GM04503 (cell line): ENCODE results near the gene FZD4.
"Not testable (repeated sequence)": the region's sequence is repeated elsewhere in the genome, so short reads cannot be mapped to it uniquely, and the experiment has no call there.

Experiments
- DNase-seq: peaks from one replicate; pipeline ENCODE4 v3.0.0-alpha.2; 2012; ENCODE audit warnings: low read depth

Gene FZD4

DNA sequence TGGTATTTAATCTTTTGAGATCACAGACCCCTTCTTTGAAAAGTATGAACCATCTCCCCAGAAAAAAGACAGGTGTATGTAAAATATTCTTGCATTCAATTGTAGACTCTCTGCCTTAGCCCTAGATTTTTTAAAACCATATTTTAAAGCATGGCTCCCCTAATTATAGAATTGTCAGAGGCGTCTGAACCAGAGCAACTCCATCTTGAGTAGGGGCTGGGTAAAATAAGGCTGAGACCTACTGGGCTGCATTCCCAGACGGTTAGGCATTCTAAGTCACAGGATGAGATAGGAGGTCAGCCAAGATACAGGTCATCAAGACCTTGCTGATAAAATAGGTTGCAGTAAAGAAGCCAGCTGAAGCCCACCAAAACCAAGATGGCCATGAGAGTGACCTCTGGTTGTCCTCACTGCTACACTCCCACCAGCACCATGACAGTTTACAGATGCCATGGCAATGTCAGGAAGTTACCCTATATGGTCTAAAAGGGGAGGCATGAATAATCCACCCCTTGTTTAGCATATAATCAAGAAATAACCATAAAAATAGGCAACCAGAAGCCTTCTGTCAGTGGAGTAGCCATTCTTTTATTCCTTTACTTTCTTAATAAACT is 17.9 kb downstream of the FZD4 start:
- DNase-seq = not testable (repeated sequence)

DNA sequence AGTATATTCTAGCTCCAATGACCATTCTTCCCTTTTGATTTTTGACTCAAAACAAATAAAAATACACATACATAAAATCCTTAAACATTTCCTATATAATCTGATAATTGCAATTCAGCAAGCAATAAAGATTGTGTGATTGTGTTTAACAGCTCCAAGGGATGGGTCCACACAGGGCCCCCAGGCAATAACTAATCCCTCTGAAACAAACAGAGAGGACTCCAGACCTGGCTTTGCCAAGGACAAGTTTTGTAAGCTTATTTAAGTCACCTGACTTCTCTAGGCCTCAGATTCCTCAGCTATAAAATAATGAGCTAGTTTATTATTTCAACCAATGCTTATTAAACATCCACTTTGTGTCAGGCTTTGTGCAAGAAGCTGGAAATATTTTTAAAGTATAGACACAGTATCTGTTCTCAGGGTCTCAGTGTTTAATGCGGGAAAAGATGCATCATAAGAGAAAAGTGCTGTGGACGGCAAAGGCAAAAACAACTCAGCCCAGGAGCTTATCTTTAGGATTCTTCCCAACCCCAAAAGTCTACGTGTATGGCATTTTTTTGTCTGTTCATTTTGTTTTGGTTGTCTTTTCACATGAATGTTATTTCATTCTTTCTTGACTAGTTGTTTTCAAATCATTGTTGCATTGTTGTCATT is 20.1 kb downstream of the FZD4 start:
- DNase-seq = no peak

DNA sequence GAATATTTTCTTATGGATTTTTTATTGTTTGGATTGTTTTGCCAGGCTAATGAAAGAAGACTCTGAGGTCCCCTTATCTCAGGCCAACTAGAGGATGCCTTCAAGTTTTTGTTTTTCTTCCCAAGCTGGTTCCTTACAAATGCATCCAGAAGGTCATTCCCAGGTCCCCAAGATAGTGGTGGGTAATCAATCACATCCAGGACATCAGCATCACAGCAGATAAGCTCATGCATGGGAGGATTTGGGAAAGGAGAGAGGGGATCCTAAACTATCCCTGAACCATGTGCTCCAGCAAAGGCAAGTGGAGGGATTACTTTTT is 20.7 kb downstream of the FZD4 start:
- no peak for DNase-seq

DNA sequence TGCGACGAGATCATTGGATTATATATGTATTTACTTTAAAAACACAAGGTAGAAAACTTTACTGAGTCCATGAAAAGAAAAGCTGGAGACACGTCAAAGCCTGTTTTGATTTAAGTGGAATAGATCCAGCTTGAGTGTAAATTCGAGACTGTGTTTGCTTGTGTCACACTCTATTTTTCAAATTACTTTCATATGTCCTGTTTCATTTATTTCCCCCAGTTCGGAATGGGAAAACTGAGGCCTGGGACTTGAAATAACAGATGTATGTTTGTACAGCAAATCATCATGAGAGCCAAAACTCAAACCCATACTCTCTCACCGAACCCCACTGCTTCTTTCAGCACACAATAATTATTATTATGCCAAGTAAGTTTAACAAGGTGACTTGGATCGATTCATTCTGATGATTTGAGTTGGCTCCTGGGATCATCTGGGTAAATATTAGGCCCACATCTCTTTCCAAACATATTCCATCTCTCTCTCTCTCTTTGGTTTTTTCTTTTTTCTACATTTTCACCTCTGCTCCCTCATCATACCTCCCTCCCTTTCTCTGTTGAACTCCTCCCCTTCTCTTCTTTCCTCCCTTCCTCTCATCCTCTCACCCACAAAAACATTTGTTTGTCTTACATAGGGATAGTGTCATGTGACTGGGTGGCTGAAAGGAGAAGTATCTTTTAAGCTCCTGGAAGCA is 21.2 kb downstream of the FZD4 start:
- no peak for DNase-seq

DNA sequence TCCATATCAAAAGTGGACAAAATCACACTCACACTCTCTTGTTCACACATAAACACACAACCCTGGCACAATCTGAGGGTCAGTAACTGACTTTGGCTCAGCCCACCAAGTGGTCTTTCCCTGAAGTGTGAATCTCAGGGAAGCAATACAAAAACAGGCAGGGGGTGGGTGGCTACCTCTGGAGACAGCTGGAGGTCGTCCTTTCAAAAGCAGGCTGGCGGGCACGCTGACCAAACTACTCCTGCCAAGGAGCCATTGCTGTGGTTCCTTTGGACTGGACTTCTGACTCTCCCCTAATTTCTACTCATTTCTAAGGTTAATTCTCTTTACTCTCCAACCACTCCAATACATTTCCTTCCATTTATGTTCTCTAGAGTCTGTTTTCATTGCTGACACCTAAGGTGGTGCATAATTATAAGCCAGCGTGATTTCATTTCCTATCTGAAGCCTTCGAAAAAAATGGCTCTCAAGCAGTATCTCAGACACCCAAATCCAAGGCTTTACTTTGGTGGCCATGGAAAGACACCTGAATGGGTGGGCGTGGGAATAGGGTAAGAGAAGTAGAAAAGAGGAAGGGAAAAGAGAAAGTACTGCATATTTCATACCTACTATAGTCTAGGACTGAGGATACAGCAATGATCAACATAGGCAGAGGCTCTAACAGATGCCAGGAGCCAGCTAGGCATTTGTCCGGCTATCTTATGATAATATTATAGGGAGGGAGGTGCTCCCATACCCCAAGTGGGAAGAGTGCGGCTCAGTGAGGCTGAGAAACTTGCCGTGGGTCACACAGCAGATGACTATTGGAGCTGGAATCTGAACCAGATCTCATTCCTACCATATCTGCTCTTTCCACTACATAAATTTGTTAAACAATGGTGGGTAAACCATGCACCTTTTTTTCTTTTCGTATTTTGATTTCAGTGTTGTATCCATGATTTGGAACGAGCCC is 22.0 kb downstream of the FZD4 start:
- no peak for DNase-seq

DNA sequence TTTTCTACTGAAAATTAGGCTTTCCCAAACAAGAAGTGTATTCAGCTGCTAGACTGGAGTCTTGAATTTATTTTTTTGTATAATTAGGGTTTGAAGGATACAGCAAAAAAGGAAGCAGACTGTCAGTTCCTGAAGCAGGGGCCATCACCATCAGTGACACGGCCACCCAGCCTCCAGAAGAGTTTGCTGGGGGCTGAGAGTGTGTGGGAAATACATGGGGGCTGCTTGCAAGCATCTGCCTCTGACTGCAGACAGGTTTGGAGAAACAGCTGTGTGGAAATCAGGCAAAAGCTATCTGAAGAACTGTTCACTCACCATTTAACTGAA is 23.0 kb downstream of the FZD4 start:
- no peak for DNase-seq

DNA sequence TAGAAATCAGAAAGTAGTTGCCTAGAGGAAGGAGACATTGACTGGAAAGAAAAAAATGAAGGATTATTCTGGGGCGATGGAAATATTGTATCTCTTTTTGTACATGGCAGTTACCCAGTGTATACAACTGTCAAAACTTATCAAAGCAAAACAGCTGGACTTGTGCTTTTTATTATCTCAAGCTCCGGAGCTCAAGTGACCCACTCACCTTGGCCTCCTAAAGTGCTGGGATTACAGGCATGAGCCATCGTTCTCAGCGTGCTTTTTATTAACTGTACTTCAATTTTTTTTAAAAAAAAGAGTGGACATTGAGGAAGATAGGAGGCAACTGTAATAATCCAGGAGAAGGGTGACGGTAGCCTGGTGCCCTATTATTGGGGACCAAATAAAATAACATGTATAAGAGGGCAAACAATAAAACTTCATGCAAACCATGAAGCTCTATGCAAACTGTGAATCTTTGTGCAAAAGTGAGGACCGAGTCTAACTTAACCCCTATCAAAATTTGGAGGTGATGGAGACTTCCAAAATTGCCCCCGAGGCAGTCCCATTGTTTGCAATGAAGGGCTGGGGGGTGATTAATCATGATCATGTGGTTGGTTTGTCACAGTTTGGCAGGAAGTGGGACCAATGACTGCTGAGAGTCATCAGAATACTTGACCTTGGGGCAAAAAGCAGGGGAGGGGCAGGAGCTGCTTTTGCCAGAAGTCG is 23.5 kb downstream of the FZD4 start:
- DNase-seq = no peak

DNA sequence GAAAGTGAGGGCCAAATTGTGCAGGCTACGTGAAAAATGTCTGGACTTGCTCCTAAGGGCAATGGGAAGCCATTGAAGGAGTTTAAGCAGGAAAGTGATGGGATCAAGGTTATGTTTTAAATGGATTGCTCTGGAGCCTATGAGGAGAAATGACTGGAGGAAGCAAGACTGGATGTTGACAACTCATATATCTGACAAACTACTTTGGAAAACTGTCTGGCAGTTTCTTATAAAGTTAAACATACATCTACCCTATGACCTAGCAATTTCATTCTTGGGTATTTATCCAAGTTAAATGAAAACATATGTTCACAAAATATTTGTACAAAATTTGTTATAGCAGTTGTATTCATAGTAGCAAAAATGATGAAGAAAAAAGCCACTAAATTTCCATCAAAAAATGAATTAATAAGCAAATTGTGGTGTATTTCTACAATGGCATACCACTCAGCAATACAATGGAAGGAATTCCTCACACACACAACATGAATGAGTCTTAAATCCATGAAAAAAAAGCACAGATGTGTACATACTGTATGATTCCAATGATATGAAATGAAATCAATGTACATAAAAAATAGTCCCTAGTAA is 24.1 kb downstream of the FZD4 start:
- no peak for DNase-seq

DNA sequence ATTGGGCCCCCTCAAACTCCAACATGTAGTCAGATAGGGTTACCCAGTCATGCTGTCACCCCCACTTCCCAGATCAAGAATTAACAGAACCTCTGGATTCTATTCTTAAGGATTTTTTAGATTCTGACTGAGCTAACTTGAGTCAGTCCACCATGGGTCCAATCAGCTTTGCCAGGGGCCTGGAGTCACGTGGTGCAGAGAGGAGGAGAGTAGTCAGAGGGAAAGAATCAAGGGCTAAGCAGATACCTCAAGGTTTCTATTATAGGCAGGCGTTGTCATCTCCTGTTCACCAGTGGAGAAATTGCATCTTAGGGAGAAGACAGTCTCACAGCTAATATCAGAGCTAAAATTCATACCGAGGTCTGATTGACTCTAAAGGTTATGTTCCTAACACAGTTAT is 28.2 kb downstream of the FZD4 start:
- no peak for DNase-seq

DNA sequence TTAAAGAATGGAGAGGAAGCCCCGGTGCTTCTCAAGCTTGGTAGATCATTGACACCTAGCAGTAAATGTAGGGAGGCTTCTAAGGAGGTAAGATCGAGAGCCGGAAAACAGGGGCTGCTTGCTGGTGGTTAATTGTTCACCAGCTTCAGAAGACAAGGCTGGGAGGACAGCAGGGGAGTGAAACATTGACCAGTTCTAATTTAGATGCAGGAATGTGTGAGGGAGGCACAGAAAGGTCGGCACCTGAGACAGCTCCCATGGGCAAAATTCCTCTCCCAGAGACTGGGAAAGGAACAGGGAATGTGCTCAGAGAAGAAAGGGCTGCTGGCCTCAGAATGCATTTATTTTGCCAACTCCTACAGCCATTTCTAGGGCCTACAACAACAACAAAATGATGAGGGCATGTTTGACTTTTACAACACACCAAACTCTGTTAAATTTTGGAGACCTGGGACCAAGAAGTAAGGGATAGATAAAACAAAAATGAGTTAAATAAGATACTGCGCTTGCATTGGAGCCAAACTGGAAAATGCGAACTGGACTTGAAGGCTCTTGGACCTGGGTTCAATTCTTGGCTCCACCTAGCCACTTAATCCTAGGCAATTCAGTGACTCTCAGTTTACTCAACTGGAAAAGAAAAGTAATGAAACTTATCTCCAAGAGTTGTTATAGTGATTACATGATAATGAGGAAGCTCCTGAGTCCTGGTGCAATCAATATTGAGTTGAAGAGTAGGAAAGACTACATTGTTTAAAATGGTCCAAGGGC is 31.0 kb downstream of the FZD4 start:
- no peak for DNase-seq

DNA sequence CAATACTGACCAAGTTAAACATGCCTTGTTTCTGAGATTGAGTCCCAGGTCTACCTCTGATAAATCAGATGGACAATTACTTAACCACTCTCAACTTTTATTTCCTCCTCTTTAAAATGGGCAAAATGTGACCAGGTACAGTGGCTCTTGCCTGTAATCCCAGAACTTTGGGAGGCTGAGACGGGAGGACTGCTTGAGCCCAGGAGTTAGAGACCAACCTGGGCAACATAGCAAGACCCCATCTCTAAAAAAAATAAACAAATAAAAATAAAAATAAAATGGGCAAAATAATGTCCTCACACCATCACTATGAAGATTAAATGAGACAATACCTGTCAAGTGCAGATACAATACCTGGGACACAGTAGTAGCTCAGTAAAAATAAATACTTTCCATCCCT is 33.0 kb downstream of the FZD4 start:
- DNase-seq = no peak

DNA sequence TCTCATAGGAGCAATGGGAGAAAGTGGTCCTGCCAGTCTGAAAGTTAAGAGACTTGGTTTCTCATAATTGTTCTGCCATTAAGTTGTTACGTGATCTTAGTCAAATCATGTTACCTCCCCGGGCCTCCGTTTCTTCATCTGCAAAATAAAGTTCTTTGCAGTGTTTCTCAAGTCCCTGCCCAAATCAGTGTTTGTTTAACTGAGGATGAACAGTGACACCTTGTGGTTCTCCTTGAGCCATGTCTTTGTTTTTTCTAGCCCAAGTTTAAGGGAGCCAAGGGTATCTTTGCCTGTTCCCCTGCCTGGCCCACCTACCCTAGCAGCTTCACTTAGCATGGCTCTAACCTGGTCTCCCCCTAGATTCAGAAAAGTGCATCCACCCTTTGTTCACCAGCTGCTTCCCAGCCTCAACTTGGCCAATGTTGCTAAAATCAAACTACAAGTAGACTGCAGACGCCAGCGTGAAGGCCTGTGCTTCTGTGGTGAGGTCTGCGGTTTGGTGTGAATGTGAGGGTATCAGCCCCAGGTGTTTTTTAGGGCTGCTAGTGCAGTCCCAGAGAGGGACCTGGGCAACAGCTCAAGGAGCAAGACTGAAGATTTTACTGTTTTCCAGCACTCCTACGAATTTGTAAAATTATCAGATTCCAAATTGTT is 35.5 kb downstream of the FZD4 start:
- no peak for DNase-seq

DNA sequence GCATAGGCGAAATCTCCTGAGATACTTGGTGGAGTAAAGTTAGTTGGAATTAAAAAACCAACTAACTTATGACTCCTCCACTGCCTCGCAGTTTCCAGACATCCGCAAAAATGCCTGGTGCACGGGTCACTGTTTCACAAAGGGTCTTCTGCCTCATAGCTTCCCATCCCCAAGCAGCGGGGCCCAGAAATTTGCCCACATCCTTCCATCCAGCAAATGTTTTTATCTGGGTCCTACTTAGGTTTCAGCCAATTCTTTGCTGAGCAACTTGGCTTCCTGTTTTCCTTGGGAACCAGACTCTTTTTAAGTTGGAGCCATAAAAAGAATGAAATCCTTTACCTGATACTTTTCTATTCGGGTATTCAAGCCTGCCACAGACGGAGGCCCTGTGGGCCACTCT is 36.2 kb downstream of the FZD4 start:
- no peak for DNase-seq

DNA sequence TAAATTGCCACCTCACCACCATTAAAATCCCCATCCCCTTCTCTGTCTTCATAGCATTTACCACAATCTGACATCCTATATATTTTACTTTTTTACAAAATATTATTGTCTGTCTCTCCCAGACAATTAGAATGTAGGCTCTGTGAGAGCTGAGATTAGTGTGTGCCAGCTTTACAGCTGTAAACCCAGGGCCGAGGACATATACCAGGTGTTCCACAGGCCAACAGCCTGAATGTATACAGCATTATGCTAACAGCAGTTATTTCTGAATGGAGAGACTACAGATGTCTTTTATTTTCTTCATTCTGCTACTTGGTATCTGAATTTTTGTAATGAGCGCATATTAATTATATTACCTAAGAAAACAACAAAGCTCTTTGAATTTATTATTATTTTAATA is 36.7 kb downstream of the FZD4 start:
- DNase-seq = no peak

DNA sequence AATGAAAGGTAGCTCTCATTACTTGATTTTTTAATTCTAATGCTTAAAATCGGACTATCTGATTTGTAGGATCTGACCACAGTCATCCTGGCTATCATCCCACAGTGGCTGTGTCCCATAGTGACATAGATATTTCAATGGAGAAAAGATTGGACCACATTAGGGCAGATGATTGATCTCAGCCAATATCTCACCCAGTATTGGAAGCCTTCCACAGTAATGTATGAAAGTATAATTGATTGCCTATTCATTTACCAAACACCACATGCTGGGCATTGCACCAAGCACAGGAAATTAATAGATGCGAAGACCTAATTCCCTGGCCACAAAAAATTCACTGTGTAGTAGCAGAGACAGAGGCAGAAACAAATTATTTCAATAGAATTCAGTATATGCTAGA is 37.6 kb downstream of the FZD4 start:
- DNase-seq = no peak

DNA sequence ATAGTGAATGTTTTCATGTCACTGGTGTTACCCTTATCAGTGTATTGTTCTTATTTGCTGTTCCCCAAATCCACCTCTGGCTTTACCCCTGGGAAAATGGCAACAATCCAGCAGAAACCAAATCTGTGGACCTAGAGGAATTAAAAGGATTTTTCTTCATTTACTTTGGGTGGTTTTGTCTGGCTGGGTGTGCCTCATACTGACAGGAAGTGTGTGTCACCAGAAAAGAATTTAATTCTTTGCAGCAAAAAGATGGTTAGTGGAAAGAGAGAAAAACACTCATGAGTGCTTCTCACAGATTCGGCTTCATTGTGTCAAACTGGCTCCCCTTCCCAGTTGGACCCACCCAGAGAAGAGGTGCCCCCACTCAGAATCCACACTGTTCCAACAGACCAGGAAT is 38.9 kb downstream of the FZD4 start:
- peak; percentile 60 for DNase-seq

DNA sequence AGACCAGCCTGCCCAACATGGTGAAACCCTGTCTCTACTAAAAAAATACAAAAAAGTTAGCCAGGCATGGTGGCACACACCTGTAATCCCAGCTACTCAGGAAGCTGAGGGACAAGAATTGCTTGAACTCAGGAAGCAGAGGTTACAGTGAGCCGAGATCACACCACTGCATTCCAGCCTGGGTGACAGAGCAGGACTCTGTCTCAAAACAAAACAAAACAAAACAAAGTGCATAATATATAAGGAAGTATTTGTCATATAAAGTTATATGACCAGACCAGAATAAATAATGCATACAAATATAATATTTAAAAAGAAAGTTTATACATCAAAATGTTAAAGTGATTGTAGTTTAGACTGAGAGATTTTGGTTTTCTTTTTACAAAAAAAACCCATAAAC is 39.3 kb downstream of the FZD4 start:
- DNase-seq = not testable (repeated sequence)

DNA sequence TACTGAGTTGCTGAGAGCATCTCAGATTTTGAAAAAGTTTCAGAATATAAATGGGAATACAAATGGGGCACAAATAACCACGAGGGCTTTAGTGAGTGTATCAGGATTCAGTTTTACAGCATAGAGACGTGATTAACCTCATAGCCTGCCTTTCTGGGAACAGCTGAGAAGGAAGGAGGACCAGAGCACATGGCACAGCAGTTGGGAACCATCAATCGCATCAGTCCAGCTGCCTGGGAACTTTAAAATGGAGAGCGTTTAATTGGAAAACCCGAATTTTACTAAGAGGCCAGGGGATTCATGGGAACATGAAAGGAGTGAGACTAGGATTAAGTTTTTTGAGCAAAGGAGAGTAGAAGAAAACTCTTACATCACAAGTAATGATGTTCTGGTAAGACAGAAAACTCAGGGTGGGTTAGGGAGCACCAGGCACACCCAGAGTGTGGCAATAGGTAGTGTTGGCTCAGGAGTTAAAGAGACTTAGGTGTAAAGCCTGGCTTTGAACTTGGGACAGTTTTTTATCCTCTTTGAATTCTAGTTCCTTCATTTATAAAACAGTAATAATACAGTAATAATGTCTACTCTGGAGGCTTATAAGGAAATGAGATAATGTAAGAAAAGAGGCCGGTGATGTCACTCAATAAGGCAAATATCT is 40.2 kb downstream of the FZD4 start:
- no peak for DNase-seq

DNA sequence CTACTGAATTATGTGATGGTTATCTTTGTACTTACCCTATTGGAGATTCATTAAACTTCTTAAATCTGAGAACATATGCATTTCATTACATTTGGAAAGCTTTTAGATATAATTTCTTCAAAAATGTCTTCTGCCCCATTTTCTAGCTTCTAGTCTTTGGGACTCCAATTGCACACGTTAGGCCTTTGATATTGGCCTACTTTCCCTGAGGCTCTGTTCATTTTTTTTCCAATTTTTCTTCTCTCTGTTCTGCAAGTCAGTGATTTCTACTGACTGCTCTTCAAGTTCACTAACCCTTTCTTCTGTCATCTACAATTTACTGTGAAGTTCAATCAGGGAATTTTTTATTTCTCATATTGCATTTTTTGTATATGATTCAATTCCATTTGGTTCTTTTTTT is 43.0 kb downstream of the FZD4 start:
- no peak for DNase-seq

DNA sequence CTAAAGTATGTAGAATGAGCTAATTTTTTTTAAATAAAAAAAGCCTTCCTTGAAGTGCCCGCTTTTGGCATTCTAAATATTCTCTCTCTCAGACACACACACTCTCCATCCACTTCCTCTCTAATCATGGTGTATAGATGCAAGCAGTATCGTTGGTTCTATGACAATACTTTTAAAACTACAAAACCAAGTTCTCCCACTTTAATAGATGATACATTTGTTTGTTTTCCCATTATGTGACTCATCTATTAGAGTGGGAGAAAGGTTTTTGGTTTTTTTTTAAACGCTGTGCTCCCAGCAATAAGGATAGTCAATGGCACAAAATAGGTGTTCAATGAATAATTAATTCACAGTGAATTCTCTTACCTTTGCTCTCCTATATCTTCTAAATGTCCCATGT is 44.6 kb downstream of the FZD4 start:
- DNase-seq = no peak
